GM18858 (cell line): ENCODE measurements around the gene COPA.
"Not testable (repeated sequence)": the region's sequence is repeated elsewhere in the genome, so short reads cannot be mapped to it uniquely, and the experiment has no call there.

Source experiments
- ATAC-seq: cut with Tn5 transposase; IDR thresholded peaks from one replicate; pipeline ENCODE4 v1.9.1; 2021; ENCODE audit not compliant: unreplicated experiment

The COPA gene

GRCh38 chr1:160328184-160328583 lies 14.9 kb downstream of the COPA start:
- ATAC-seq = no peak

- no peak for ATAC-seq
Observed at GRCh38 chr1:160326418-160326817, 16.6 kb downstream of the COPA start.

GRCh38 chr1:160325252-160325651 lies 17.8 kb downstream of the COPA start:
- ATAC-seq = no peak

- ATAC-seq = no peak
Observed at GRCh38 chr1:160322831-160323230, 20.2 kb downstream of the COPA start.

GRCh38 chr1:160315359-160315758 lies 27.7 kb downstream of the COPA start:
- no peak for ATAC-seq

GRCh38 chr1:160309571-160309970 lies 33.5 kb downstream of the COPA start:
- no peak for ATAC-seq

GRCh38 chr1:160309185-160309557 lies 33.9 kb downstream of the COPA start:
- no peak for ATAC-seq

- ATAC-seq = no peak
Observed at GRCh38 chr1:160308451-160309184, 34.4 kb downstream of the COPA start.

- ATAC-seq = no peak
Observed at GRCh38 chr1:160307118-160307791, 35.8 kb downstream of the COPA start.

GRCh38 chr1:160300173-160300572 lies 42.9 kb downstream of the COPA start:
- ATAC-seq = no peak

GRCh38 chr1:160296036-160296435 lies 47.0 kb downstream of the COPA start:
- ATAC-seq = no peak

GRCh38 chr1:160293020-160293968 lies 49.8 kb downstream of the COPA start:
- no peak for ATAC-seq

- ATAC-seq = peak; percentile 66
Observed at GRCh38 chr1:160291248-160292220, 51.5 kb downstream of the COPA start.

GRCh38 chr1:160287769-160288168 lies 55.3 kb downstream of the COPA start:
- not testable (repeated sequence) for ATAC-seq

- no peak for ATAC-seq
Observed at GRCh38 chr1:160285506-160285905, 57.5 kb downstream of the COPA start.

- peak; percentile 87 for ATAC-seq
Observed at GRCh38 chr1:160284782-160285344, 58.2 kb downstream of the COPA start, which contains the start of gene PEX19. Gene PEX19, minus strand, starts transcription at chr1:160285133. Its CDS starts 9 bp downstream, at chr1:160285124.

- no peak for ATAC-seq
Observed at GRCh38 chr1:160284220-160284781, 58.7 kb downstream of the COPA start.

- no peak for ATAC-seq
Observed at GRCh38 chr1:160282807-160283206, 60.2 kb downstream of the COPA start.

- no peak for ATAC-seq
Observed at GRCh38 chr1:160277987-160278386, 65.1 kb downstream of the COPA start.

- no peak for ATAC-seq
Observed at GRCh38 chr1:160277330-160277729, 65.7 kb downstream of the COPA start.
